Stimulated activated CD8-positive, alpha-beta memory T cell treated with anti-CD3 and anti-CD28 coated beads, Interleukin-4, amount 100 ng/mL, for 4 hours (primary cell): ENCODE results near the gene TNK1.
"Not testable (repeated sequence)": the region's sequence is repeated elsewhere in the genome, so short reads cannot be mapped to it uniquely, and the experiment has no call there.

ENCODE experiments used
- DNase-seq, 2 donors: peaks; one replicate each; pipeline ENCODE4 v3.0.0-alpha.2; 2020; ENCODE audit warnings: low read depth in 2 of 2, low spot score in 1 of 2

Gene TNK1

GRCh38 chr17:7380855-7381683, at the start of gene TNK1:
Gene TNK1, plus strand, starts transcription at chr17:7381089. Its CDS starts 1,838 bp downstream, at chr17:7382927.
- DNase-seq: no peak

GRCh38 chr17:7332111-7332510, 48.8 kb upstream of the TNK1 start:
- DNase-seq: no peak

GRCh38 chr17:7332600-7333069, 48.3 kb upstream of the TNK1 start:
- DNase-seq: not testable (repeated sequence)

- no peak for DNase-seq
Observed at GRCh38 chr17:7334938-7335538, 45.9 kb upstream of the TNK1 start.

GRCh38 chr17:7335765-7336164, 45.1 kb upstream of the TNK1 start:
- not testable (repeated sequence) for DNase-seq

GRCh38 chr17:7336240-7337175, 44.4 kb upstream of the TNK1 start, which contains the start of gene ACAP1:
Gene ACAP1, plus strand, starts transcription at chr17:7336529. Its CDS starts 206 bp downstream, at chr17:7336735.
- peak; percentile 66 to 72 for DNase-seq

GRCh38 chr17:7337600-7337999, 43.3 kb upstream of the TNK1 start:
- DNase-seq: not testable (repeated sequence)

- no peak for DNase-seq
Observed at GRCh38 chr17:7340179-7340578, 40.7 kb upstream of the TNK1 start.

- DNase-seq: no peak
Observed at GRCh38 chr17:7341842-7342241, 39.0 kb upstream of the TNK1 start.

GRCh38 chr17:7343250-7343649, 37.6 kb upstream of the TNK1 start:
- DNase-seq: no peak

- no peak for DNase-seq
Observed at GRCh38 chr17:7346761-7347614, 33.9 kb upstream of the TNK1 start.

- no peak for DNase-seq
Observed at GRCh38 chr17:7347630-7348477, 33.0 kb upstream of the TNK1 start.

GRCh38 chr17:7348478-7349242, 32.2 kb upstream of the TNK1 start:
- DNase-seq: no peak

GRCh38 chr17:7351665-7352502, 29.0 kb upstream of the TNK1 start, which contains the start of gene KCTD11:
Gene KCTD11, plus strand, starts transcription at chr17:7352162.
- DNase-seq: peak in 1 of 2 donors; percentile 72

- no peak for DNase-seq
Observed at GRCh38 chr17:7352503-7352889, 28.4 kb upstream of the TNK1 start.

- no peak for DNase-seq
Observed at GRCh38 chr17:7352910-7353635, 27.8 kb upstream of the TNK1 start.

- DNase-seq: no peak
Observed at GRCh38 chr17:7354262-7354843, 26.5 kb upstream of the TNK1 start.
